DMS114 treated with DMSO at 0.1 percent for 48 hours (cell line): ENCODE results near the gene CLPTM1L.
"Not testable (repeated sequence)": the region's sequence is repeated elsewhere in the genome, so short reads cannot be mapped to it uniquely, and the experiment has no call there.

Experiments
- DNase-seq: peaks from one replicate; lab custom pipeline; 2025; ENCODE audit not compliant: unreplicated experiment; lab: John Stamatoyannopoulos, UW

Gene CLPTM1L

GRCh38 chr5:1360861-1361260 lies 16.0 kb upstream of the CLPTM1L start:
- DNase-seq = no peak

GRCh38 chr5:1360367-1360766 lies 15.5 kb upstream of the CLPTM1L start:
- not testable (repeated sequence) for DNase-seq

- no peak for DNase-seq
Measured at GRCh38 chr5:1359713-1360112, 14.8 kb upstream of the CLPTM1L start.

DNA sequence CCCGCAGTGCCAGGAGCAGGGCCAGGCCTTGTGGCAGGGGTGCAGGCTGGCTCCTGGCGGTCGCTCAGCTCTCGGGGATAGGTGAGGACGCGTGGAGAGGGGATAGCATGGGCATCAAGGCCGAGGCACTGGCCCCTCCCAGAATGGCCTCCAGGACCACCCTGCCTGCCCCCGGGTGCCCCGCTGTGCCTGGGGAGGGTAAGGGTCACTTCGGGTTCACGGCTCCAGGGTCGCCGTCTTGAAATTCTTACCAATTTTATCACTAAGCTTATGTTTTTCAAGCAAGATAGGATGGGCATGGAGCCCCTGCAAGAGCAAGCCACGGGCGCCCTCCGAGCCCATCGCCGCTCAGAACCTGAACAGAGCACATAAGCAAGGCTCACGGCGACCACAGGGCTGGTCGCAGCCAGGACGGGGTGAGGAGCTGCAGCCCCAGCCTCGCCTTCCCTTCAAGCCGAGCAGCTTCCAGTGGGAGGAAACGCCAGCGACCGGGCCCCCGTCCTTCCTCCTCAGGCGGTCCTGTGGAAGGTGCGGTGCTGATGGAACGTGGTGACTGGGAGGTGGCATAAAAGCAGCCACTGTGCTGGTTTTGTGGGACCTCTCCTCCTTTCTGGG lies 14.2 kb upstream of the CLPTM1L start:
- no peak for DNase-seq

DNA sequence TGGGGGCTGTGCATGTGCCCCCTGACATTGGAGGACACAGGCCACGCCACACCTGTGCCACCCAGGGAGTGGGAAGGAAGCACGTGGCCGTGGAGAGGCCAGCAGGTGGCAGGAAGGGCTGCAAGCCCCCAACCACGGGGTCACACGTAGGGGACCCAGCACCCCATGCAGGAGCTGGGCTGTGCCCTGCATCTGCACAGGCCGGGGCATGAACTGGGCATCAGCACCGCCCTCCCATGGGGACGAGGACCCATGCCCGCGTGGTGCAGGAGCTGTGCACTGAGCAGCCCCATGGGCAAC lies 13.8 kb upstream of the CLPTM1L start:
- DNase-seq = no peak

DNA sequence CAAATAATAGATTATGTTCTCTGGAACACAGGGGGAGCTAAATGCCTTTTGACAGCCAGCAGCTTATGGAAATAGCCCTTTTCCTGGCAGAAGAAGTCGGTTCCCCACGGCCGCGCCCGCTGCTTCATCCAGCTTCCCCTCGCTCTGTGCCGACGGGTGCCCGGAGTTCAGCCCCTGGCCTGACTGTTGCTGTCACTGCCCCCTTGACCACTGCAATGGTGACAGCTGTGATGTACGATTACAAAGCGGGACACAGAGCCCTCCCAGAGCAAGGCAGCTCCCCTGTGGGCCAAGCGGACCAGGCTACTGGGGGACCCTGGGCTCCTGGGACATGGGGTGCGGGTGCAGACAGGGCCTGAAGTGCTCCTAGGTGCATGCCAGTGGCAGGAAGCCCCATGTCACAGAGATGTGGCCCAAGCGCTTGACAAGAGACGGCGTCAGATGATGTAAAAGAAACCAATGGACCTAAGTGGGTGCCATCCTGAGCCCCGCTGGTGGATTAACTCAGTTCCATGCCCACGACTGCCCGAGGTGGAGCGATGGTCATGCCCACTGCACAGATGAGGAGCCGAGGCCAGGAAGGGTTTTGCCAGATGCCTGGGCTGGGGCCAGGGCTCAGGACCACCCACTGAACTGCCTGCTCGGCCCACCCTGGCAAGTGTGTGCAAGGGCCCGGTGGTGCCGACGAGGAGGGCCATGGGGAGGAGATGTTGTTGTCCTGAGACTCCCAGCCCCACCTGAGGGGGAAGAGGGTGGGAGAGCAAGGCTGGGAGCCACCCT lies 13.2 kb upstream of the CLPTM1L start:
- no peak for DNase-seq

- no peak for DNase-seq
Measured at GRCh38 chr5:1356873-1357787, 12.2 kb upstream of the CLPTM1L start.

GRCh38 chr5:1354576-1354975 lies 9.7 kb upstream of the CLPTM1L start:
- DNase-seq = no peak

DNA sequence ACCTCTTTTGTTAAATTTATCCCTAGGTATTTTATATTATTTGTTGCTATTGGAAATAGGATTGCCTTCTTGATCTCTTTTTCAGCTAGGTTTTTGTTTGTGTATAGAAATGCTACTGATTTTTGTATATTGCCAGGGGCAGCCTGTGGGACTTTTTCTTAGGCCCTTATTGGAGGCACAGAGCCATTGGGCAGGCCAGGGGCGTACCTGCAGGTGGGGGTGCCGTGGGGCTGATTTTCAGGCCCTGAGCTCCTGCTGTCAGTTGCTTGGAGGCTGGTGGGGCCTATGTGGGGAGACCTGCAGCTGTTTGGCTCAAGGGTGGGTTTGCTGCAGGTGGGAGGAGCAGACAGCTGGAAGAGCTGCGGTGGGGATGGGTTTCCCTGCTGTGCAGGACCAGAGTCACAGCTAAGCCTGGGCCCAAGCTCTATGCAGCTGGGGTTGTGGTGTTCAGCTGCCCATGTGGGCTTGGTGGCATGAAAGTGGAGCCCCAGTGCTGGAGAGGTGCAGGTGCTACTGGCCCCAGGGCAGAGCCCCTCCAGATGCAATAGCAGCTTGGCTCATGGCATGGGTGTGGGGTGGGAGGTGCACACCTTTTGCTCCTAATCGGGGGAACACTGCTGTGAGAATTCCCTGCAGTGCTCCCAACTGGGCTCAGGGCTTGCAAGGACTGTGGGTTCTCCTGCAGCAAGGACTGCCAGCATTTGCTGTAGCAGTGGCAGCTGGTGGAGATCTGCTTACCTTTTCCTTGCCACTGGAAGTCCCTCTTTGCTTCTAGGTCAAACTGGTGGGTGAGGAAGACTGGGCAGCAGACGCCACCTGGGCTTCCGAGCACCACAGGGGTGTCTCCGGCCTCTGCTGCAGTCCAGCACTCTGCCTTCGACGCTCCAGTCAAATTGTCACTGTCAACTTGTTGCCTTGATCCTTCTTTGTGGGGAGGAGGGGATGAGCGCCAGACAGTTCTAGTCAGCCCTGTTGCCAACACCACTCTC lies 7.6 kb upstream of the CLPTM1L start:
- no peak for DNase-seq

GRCh38 chr5:1351156-1351555 lies 6.3 kb upstream of the CLPTM1L start:
- DNase-seq = no peak

- DNase-seq = no peak
Measured at GRCh38 chr5:1349246-1349645, 4.3 kb upstream of the CLPTM1L start.

GRCh38 chr5:1348986-1349245 lies 4.0 kb upstream of the CLPTM1L start:
- DNase-seq = no peak

DNA sequence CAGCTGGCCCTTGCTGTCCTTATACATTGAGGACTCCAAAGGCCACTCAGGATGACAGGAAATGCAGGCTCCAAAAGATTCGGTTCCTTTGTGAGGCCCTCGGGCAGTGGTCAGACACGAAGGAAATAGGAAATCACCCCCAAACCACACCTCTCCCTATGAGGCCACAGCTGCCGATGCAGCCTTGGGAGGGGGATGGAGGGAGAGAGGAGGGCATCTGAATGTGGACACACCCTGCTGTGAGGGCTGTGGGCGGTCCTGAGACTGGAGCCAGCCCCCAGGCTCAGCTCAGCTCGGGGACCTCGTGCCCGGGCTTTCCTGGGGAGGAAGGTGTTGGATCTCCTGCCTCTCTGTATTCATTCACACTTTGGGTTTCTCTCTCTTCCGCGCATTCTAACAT lies 2.7 kb upstream of the CLPTM1L start:
- DNase-seq = no peak

DNA sequence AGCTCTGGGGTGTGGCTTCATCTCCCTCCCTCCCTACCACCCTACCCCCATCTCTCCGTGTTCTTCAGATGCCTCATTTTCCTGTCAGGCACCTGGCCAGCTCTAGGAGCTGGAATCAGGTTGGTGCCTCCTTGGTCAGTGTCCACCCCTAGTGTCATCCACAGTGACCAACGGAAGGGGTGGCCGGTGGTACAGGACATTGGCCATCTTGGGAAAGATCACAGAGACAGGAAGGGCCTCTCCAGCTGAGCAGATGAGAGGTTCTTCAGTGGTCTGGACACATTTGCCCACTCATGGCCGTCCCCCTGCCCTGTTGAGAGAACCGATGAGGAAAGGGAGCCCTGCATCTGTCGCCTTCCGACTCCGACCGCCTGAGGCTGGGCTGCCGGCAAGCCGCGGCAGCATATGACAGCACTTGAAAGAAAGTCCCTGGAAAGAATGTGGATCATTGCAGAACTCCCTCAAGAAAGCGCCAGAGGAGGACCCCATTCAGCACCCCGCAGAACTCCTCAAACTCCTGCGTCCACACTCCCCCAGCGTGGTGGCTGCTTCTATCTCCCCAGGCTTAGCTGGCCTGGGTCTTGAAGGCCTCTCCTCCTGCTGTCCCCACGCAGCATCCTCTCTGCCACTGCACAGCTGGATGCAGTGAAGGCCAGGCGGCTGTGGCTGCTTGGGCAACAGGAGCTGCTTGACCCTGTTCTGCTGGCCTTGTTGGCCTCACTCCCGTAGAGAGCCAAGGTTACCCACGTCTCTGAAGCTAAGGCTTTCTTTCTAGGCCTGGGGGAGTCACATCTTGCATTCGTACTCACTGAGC lies 1.9 kb upstream of the CLPTM1L start:
- DNase-seq = no peak

GRCh38 chr5:1345876-1346626 lies 1.2 kb upstream of the CLPTM1L start:
- DNase-seq = no peak

- no peak for DNase-seq
Measured at GRCh38 chr5:1343931-1344901, 683 bp downstream of the CLPTM1L start.

- DNase-seq = no peak
Measured at GRCh38 chr5:1343315-1343751, 1.6 kb downstream of the CLPTM1L start.

DNA sequence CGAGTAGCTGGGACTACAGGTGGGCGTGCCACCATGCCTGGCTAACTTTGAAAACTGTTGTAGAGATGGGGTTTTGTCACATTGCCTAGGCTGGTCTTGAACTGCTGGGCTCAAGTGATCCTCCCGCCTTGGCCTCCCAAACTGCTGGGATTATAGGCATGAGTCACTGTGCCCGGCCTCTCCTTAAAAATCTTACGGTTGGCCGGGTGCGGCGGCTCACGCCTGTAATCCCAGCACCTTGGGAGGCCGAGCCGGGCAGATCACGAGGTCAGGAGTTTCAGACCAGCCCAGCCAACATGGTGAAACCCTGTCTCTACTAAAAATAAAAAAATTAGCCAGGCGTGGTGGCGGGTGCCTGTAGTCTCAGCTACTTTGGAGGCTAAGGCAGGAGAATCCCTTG lies 2.2 kb downstream of the CLPTM1L start:
- DNase-seq = not testable (repeated sequence)
